Measurements from ENCODE around the gene DNAH14. TPM values are rescaled to one million over a fixed set of nuclear protein-coding genes. Genes with fewer than 3 reads are reported as not detected.

Gene DNAH14
- total and polyA plus RNA-seq, 2 of the 8 experiments (the other 6 are each of a cell fraction or from before 2014, with no cell fraction given), result 8.4 to 40.7 TPM

GRCh38 chr1:225228871-225229303 is 299.4 kb downstream of the DNAH14 start (continued):
- TF ChIP-seq CHD7 (IDR thresholded peaks at IDR 0.05; ENCODE audit: insufficient replicate concordance, low read length), result no peak

Measured in H1 (cell line).